Muscle layer of duodenum (tissue), 2 donors: ENCODE measurements around the gene CRIM1.

Source experiments
- H3K27ac ChIP-seq: one replicate; pipeline ENCODE4 v1.7.0; 2013; ENCODE audit warnings: mild to moderate bottlenecking, low read length
- H3K27me3 ChIP-seq: one replicate; pipeline ENCODE4 v1.7.0; 2013; ENCODE audit warnings: low read depth, mild to moderate bottlenecking, control low read depth, low read length
- H3K36me3 ChIP-seq, 2 donors: one replicate each; pipeline ENCODE4 v1.7.0; 2013; ENCODE audit warnings: low read length in 2 of 2, control low read depth in 1 of 2, mild to moderate bottlenecking in 1 of 2; ENCODE audit not compliant: insufficient read depth in 2 of 2, control insufficient read depth in 1 of 2
- H3K4me1 ChIP-seq, 2 donors: one replicate each; pipeline ENCODE4 v1.7.0; 2013; ENCODE audit warnings: low read length in 2 of 2, mild to moderate bottlenecking in 2 of 2, control low read depth in 1 of 2, moderate library complexity in 1 of 2; ENCODE audit not compliant: insufficient read depth in 2 of 2, control insufficient read depth in 1 of 2
- H3K4me3 ChIP-seq, 2 donors: one replicate each; pipeline ENCODE4 v1.7.0; 2013; ENCODE audit warnings: low read length in 2 of 2, low read depth in 1 of 2, mild to moderate bottlenecking in 1 of 2
- H3K9me3 ChIP-seq, 2 donors: one replicate each; pipeline ENCODE4 v1.7.0; 2013; ENCODE audit warnings: low read length in 2 of 2, control low read depth in 1 of 2, mild to moderate bottlenecking in 1 of 2; ENCODE audit not compliant: control insufficient read depth in 1 of 2
- donor health status: healthy.

The CRIM1 gene

GRCh38 chr2:36464006-36464721 is 108.6 kb downstream of the CRIM1 start:
- no peak overlapping the region for H3K4me3 ChIP-seq
- H3K27ac ChIP-seq, result no peak overlapping the region
- H3K36me3 ChIP-seq, result peaks cover 0 to 8% of the 10 kb centered on the region in 2 donors
- no peaks in the 10 kb centered on the region for H3K9me3 ChIP-seq
- H3K27me3 ChIP-seq, result no peaks in the 10 kb centered on the region
- H3K4me1 ChIP-seq, result peaks cover 8 to 17% of the 10 kb centered on the region in 2 donors

- Histone ChIP-seq H3K4me1 (peaks cover 1 to 6% of the 10 kb centered on the region in 2 donors), H3K36me3 (peaks cover 0 to 8% of the 10 kb centered on the region in 2 donors), H3K27me3 (no peaks in the 10 kb centered on the region), H3K27ac (no peak overlapping the region), H3K9me3 (no peaks in the 10 kb centered on the region), H3K4me3 (no peak overlapping the region)
Observed at GRCh38 chr2:36466135-36466534, 110.6 kb downstream of the CRIM1 start.

GRCh38 chr2:36468463-36469105 is 113.0 kb downstream of the CRIM1 start:
- Histone ChIP-seq H3K4me1 (no peaks in the 10 kb centered on the region), H3K27me3 (no peaks in the 10 kb centered on the region), H3K4me3 (no peak overlapping the region), H3K27ac (no peak overlapping the region), H3K9me3 (no peaks in the 10 kb centered on the region), H3K36me3 (peaks cover 0 to 16% of the 10 kb centered on the region in 2 donors)

GRCh38 chr2:36469106-36469477 is 113.5 kb downstream of the CRIM1 start:
- H3K36me3 ChIP-seq, result peaks cover 0 to 21% of the 10 kb centered on the region in 2 donors
- H3K9me3 ChIP-seq, result no peaks in the 10 kb centered on the region
- no peaks in the 10 kb centered on the region for H3K27me3 ChIP-seq
- no peak overlapping the region for H3K4me3 ChIP-seq
- H3K27ac ChIP-seq, result no peak overlapping the region
- H3K4me1 ChIP-seq, result no peaks in the 10 kb centered on the region

- Histone ChIP-seq H3K9me3 (no peaks in the 10 kb centered on the region), H3K36me3 (peaks cover 0 to 22% of the 10 kb centered on the region in 2 donors), H3K4me3 (no peak overlapping the region), H3K4me1 (no peaks in the 10 kb centered on the region), H3K27ac (no peak overlapping the region), H3K27me3 (no peaks in the 10 kb centered on the region)
Observed at GRCh38 chr2:36469710-36470109, 114.1 kb downstream of the CRIM1 start.

- peaks cover 11 to 32% of the 10 kb centered on the region in 2 donors for H3K36me3 ChIP-seq
- H3K9me3 ChIP-seq, result peaks cover 8 to 10% of the 10 kb centered on the region in 2 donors
- H3K27ac ChIP-seq, result no peak overlapping the region
- no peaks in the 10 kb centered on the region for H3K27me3 ChIP-seq
- H3K4me1 ChIP-seq, result no peaks in the 10 kb centered on the region
- H3K4me3 ChIP-seq, result no peak overlapping the region
Observed at GRCh38 chr2:36473230-36473629, 117.7 kb downstream of the CRIM1 start.

GRCh38 chr2:36476411-36476810 is 120.8 kb downstream of the CRIM1 start:
- Histone ChIP-seq H3K27ac (no peak overlapping the region), H3K36me3 (peaks cover 24 to 51% of the 10 kb centered on the region in 2 donors), H3K9me3 (peaks cover 8 to 10% of the 10 kb centered on the region in 2 donors), H3K27me3 (no peaks in the 10 kb centered on the region), H3K4me3 (no peak overlapping the region), H3K4me1 (no peaks in the 10 kb centered on the region)

GRCh38 chr2:36477315-36477714 is 121.7 kb downstream of the CRIM1 start:
- no peaks in the 10 kb centered on the region for H3K27me3 ChIP-seq
- H3K4me3 ChIP-seq, result no peak overlapping the region
- H3K9me3 ChIP-seq, result peaks cover 8 to 10% of the 10 kb centered on the region in 2 donors
- peak overlapping the region; percentile 16 for H3K27ac ChIP-seq
- peaks cover 24 to 57% of the 10 kb centered on the region in 2 donors for H3K36me3 ChIP-seq
- H3K4me1 ChIP-seq, result no peaks in the 10 kb centered on the region

- Histone ChIP-seq H3K4me1 (no peaks in the 10 kb centered on the region), H3K36me3 (peaks cover 24 to 57% of the 10 kb centered on the region in 2 donors), H3K4me3 (no peak overlapping the region), H3K27ac (peak overlapping the region; percentile 16), H3K9me3 (peaks cover 8 to 10% of the 10 kb centered on the region in 2 donors), H3K27me3 (no peaks in the 10 kb centered on the region)
Observed at GRCh38 chr2:36477746-36478145, 122.2 kb downstream of the CRIM1 start.

- no peaks in the 10 kb centered on the region for H3K27me3 ChIP-seq
- no peak overlapping the region for H3K4me3 ChIP-seq
- H3K27ac ChIP-seq, result peak overlapping the region; percentile 5
- peaks cover 24 to 51% of the 10 kb centered on the region in 2 donors for H3K36me3 ChIP-seq
- no peaks in the 10 kb centered on the region for H3K4me1 ChIP-seq
- H3K9me3 ChIP-seq, result peaks cover 8 to 10% of the 10 kb centered on the region in 2 donors
Observed at GRCh38 chr2:36478332-36478738, 122.8 kb downstream of the CRIM1 start.

GRCh38 chr2:36478999-36479398 is 123.4 kb downstream of the CRIM1 start:
- H3K36me3 ChIP-seq, result peaks cover 24 to 45% of the 10 kb centered on the region in 2 donors
- no peaks in the 10 kb centered on the region for H3K27me3 ChIP-seq
- H3K27ac ChIP-seq, result peak overlapping the region; percentile 5
- no peaks in the 10 kb centered on the region for H3K4me1 ChIP-seq
- H3K4me3 ChIP-seq, result no peak overlapping the region
- peaks cover 8 to 10% of the 10 kb centered on the region in 2 donors for H3K9me3 ChIP-seq
